B cell (primary cell): ENCODE measurements around the gene C1orf185. TPM values are rescaled to one million over a fixed set of nuclear protein-coding genes. Genes with fewer than 3 reads are reported as not detected.

Experiments used
- ATAC-seq: fragments of 200-7000 bp; cut with Tn5 transposase; one replicate; pipeline ENCODE4 v1.10.0; 2021; ENCODE audit warnings: low read depth, mild to moderate bottlenecking, moderate number of reproducible peaks, moderate library complexity
- CTCF ChIA-PET: fragments of 350-600 bp; sonication (Branson Sonifier 250); formaldehyde crosslinking; loops from one replicate; lab custom pipeline; 2021; ENCODE audit warnings: antibody characterized with exemption, inconsistent platforms; lab: Charles Lee
- POLR2A ChIA-PET: fragments of 350-600 bp; sonication (Branson Sonifier 250); formaldehyde crosslinking; loops from one replicate; lab custom pipeline; 2021; ENCODE audit warnings: antibody characterized with exemption; lab: Charles Lee
- DNase-seq: peaks from one replicate; pipeline ENCODE4 v3.0.0; 2013
- H2AFZ ChIP-seq: 2 replicates; pipeline ENCODE4 v1.6.1; 2012; ENCODE audit warnings: mild to moderate bottlenecking, low read depth, low read length; ENCODE audit not compliant: insufficient read depth, poor library complexity, severe bottlenecking
- H3K27ac ChIP-seq, 2 donors: 1 replicate in 1 of 2; 2 replicates in 1 of 2; pipeline ENCODE4 v1.5.1; 2012 to 2013; ENCODE audit warnings: low read length in 2 of 2, mild to moderate bottlenecking in 2 of 2, moderate library complexity in 1 of 2
- H3K27me3 ChIP-seq, 4 experiments: fragments of 200-600 bp in 1 of 4; sonication (generic) in 1 of 4; replicated peaks in 1 of 4; 1 replicate in 2 of 4; 2 replicates in 2 of 4; pipeline versions ENCODE4 v1.6.1 to v1.7.0; 2013 to 2016; ENCODE audit warnings: low read length in 3 of 4, mild to moderate bottlenecking in 2 of 4, mixed read lengths in 1 of 4, moderate library complexity in 1 of 4; ENCODE audit not compliant: insufficient read depth in 4 of 4, control insufficient read depth in 3 of 4; ENCODE audit errors: control extremely low read depth in 1 of 4
- H3K36me3 ChIP-seq, 2 experiments: replicated peaks in 1 of 2; 1 replicate in 1 of 2; 2 replicates in 1 of 2; pipeline versions ENCODE4 v1.6.1 to v1.7.1; 2013; ENCODE audit warnings: low read length in 1 of 2; ENCODE audit not compliant: insufficient read depth in 2 of 2, control insufficient read depth in 1 of 2; ENCODE audit errors: control extremely low read depth in 1 of 2, extremely low read depth in 1 of 2
- H3K4me1 ChIP-seq, 2 donors: fragments of 200-600 bp in 1 of 2; sonication (generic) in 1 of 2; 1 replicate in 1 of 2; 2 replicates in 1 of 2; pipeline versions ENCODE4 v1.5.1 to v1.6.1; 2013 to 2017; ENCODE audit warnings: low read length in 2 of 2; ENCODE audit not compliant: control insufficient read depth in 2 of 2, insufficient read depth in 2 of 2
- H3K4me2 ChIP-seq: replicated peaks from 2 replicates; pipeline ENCODE3; 2012; ENCODE audit warnings: mild to moderate bottlenecking, low read depth, low read length; ENCODE audit not compliant: poor library complexity, severe bottlenecking
- H3K4me3 ChIP-seq, 5 experiments: fragments of 200-600 bp in 1 of 5; sonication (generic) in 1 of 5; 1 replicate in 3 of 5; 2 replicates in 2 of 5; pipeline versions ENCODE4 v1.5.1 to v1.7.0; 2011 to 2016; ENCODE audit warnings: low read length in 4 of 5, mild to moderate bottlenecking in 4 of 5, low read depth in 2 of 5, control low read depth in 1 of 5, moderate library complexity in 1 of 5; ENCODE audit not compliant: insufficient read depth in 1 of 5; ENCODE audit errors: control extremely low read depth in 1 of 5, extremely low read depth in 1 of 5
- H3K79me2 ChIP-seq: fragments of 200-600 bp; sonication (generic); one replicate; pipeline ENCODE4 v1.6.0; 2016; ENCODE audit warnings: low read length; ENCODE audit not compliant: control insufficient read depth, insufficient read depth
- H3K9ac ChIP-seq: fragments of 200-600 bp; sonication (generic); 2 replicates; pipeline ENCODE4 v1.6.1; 2017; ENCODE audit warnings: mild to moderate bottlenecking, low read length, moderate library complexity
- H3K9me3 ChIP-seq, 3 donors: one replicate each; pipeline versions ENCODE4 v1.6.1 to v1.7.1; 2013; ENCODE audit warnings: low read length in 2 of 3; ENCODE audit not compliant: control insufficient read depth in 2 of 3, insufficient read depth in 1 of 3; ENCODE audit errors: control extremely low read depth in 1 of 3
- H4K20me1 ChIP-seq: 2 replicates; pipeline ENCODE4 v1.6.0; 2012; ENCODE audit warnings: mild to moderate bottlenecking, low read length; ENCODE audit not compliant: insufficient read depth, control insufficient read depth, poor library complexity, severe bottlenecking
- H3K27ac Mint-ChIP-seq: one replicate; pipeline ENCODE4 v1.8.0; 2021; ENCODE audit warnings: mixed read lengths
- H3K27me3 Mint-ChIP-seq: one replicate; pipeline ENCODE4 v1.8.0; 2021; ENCODE audit warnings: mixed read lengths
- H3K4me1 Mint-ChIP-seq: one replicate; pipeline ENCODE4 v1.8.0; 2021; ENCODE audit warnings: mixed read lengths
- H3K4me3 Mint-ChIP-seq: one replicate; pipeline ENCODE4 v1.8.0; 2021; ENCODE audit warnings: mixed read lengths
- H3K9me3 Mint-ChIP-seq: one replicate; pipeline ENCODE4 v1.8.0; 2022; ENCODE audit warnings: mixed read lengths; ENCODE audit not compliant: insufficient read depth
- CTCF ChIP-seq: fragments of 200-600 bp; IDR thresholded peaks from one replicate; pipeline ENCODE4 v1.8.0; 2022; ENCODE audit warnings: antibody characterized with exemption, mild to moderate bottlenecking
- EZH2 ChIP-seq: IDR thresholded peaks from 2 replicates; pipeline ENCODE4 v1.6.1; 2012; ENCODE audit warnings: borderline replicate concordance, low read depth, mild to moderate bottlenecking, moderate library complexity, low read length; ENCODE audit not compliant: insufficient read depth, poor library complexity, severe bottlenecking
- WGBS: methylation state at CpG from one replicate; pipeline ENCODE4 v1.1.5; 2013; ENCODE audit warnings: missing lambda C conversion rate; ENCODE audit not compliant: insufficient coverage; 5-methylcytosine and 5-hydroxymethylcytosine counted together
- intact Hi-C: fragments of 100-400 bp; cut with micrococcal nuclease; formaldehyde crosslinking; loops from one replicate; pipeline ENCODE4 v1.10.0; 2022
- polyA plus RNA-seq: library from polyadenylated mRNA; depleted of rRNA; stranded (reverse); fragments of >200 nt; gene quantifications from 2 replicates; pipeline ENCODE4 v1.2.3, GENCODE V29; 2012
- total RNA-seq, 2 donors: library from RNA; stranded (reverse); fragments of 120-200 nt in 1 of 2; gene quantifications; 1 replicate in 1 of 2; 2 replicates in 1 of 2; pipeline versions ENCODE4 v1.2.3 to v1.2.4, GENCODE V29; 2013 to 2022

The C1orf185 gene
- total and polyA plus RNA-seq, 2 donors (not counting 1 experiment from before 2014, with no cell fraction given), result not detected

DNA sequence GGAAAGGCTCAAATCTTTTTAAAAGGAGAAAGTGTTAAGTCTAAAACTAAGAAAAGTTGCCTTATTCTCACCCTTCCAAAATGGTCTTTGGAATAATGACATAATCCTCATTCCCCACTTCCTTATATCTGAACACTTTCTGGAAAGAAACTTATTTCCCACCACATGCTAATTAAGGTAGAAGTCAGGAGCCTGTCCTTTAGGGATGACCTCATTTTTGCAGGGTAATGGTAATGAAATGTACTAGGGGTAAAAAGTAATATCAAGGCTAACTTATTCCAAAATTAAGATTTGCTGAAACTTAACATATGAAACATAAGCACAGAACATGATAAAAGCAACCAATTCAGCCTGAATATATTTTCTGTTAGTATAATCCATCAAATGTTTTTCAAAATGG is 29.4 kb upstream of the C1orf185 start:
- Mint-ChIP-seq H3K27me3 (peaks cover 36% of the 10 kb centered on the region), H3K9me3 (no peaks in the 10 kb centered on the region), H3K4me1 (no peaks in the 10 kb centered on the region), H3K4me3 (no peak overlapping the region), H3K27ac (no peak overlapping the region)
- H3K9me3 ChIP-seq, result no peaks in the 10 kb centered on the region
- intact Hi-C loops, result no loop called here
- H3K9ac ChIP-seq, result no peak overlapping the region
- ATAC-seq (no peak), DNase-seq (no peak)
- H3K4me1 ChIP-seq, result no peaks in the 10 kb centered on the region
- H3K36me3 ChIP-seq, result no peaks in the 10 kb centered on the region
- H3K4me3 ChIP-seq, result no peak overlapping the region
- TF ChIP-seq CTCF (no peak), EZH2 (no peak)
- H2AFZ ChIP-seq, result no peak overlapping the region
- no peaks in the 10 kb centered on the region for H4K20me1 ChIP-seq
- H3K27me3 ChIP-seq, result peaks cover 0 to 5% (median 3%) of the 10 kb centered on the region in 4 experiments
- CTCF ChIA-PET, result no interaction called here
- no peaks in the 10 kb centered on the region for H3K79me2 ChIP-seq
- POLR2A ChIA-PET, result no interaction called here
- H3K27ac ChIP-seq, result no peak overlapping the region
- H3K4me2 ChIP-seq, result no peak overlapping the region

- intact Hi-C loops, result no loop called here
- no peaks in the 10 kb centered on the region for H3K4me1 Mint-ChIP-seq
- H3K4me2 ChIP-seq, result no peak overlapping the region
- no peaks in the 10 kb centered on the region for H3K79me2 ChIP-seq
- no peak overlapping the region for H3K4me3 Mint-ChIP-seq
- H3K4me1 ChIP-seq, result no peaks in the 10 kb centered on the region
- WGBS, result no CpG with 5 or more reads among the region's 1 CpG
- no peak overlapping the region for H3K27ac Mint-ChIP-seq
- H2AFZ ChIP-seq, result no peak overlapping the region
- H4K20me1 ChIP-seq, result no peaks in the 10 kb centered on the region
- ChIA-PET CTCF (no interaction called here), POLR2A (no interaction called here)
- no peaks in the 10 kb centered on the region for H3K9me3 Mint-ChIP-seq
- H3K36me3 ChIP-seq, result no peaks in the 10 kb centered on the region
- peaks cover 0 to 5% (median 3%) of the 10 kb centered on the region in 4 experiments for H3K27me3 ChIP-seq
- peaks cover 32% of the 10 kb centered on the region for H3K27me3 Mint-ChIP-seq
- H3K9ac ChIP-seq, result no peak overlapping the region
- DNase-seq (no peak), ATAC-seq (no peak)
- no peaks in the 10 kb centered on the region for H3K9me3 ChIP-seq
- TF ChIP-seq EZH2, result no peak
- no peak for TF ChIP-seq CTCF
- no peak overlapping the region for H3K4me3 ChIP-seq
- H3K27ac ChIP-seq, result no peak overlapping the region
Observed at GRCh38 chr1:51073456-51073855, 28.6 kb upstream of the C1orf185 start.
